H9 (cell line): ENCODE measurements around the gene OR2H1. TPM values are rescaled to one million over a fixed set of nuclear protein-coding genes. Genes with fewer than 3 reads are reported as not detected.

ENCODE experiments used
- DNase-seq: peaks from one replicate; pipeline ENCODE4 v3.0.0-alpha.2; 2017
- H2AFZ ChIP-seq: one replicate; pipeline ENCODE4 v1.6.1; 2013; ENCODE audit warnings: mild to moderate bottlenecking, low read length, control low read depth, moderate library complexity
- H2AK5ac ChIP-seq: 2 replicates; pipeline ENCODE4 v1.6.1; 2013; ENCODE audit warnings: low read length, control low read depth, mixed read lengths; ENCODE audit not compliant: insufficient read length
- H2BK120ac ChIP-seq: one replicate; pipeline ENCODE4 v1.6.1; 2013; ENCODE audit warnings: low read depth, mild to moderate bottlenecking, low read length, control low read depth, inconsistent platforms; ENCODE audit not compliant: poor library complexity, severe bottlenecking
- H2BK12ac ChIP-seq: 2 replicates; pipeline ENCODE4 v1.6.1; 2013; ENCODE audit warnings: low read length, control low read depth, mixed read lengths, low read depth; ENCODE audit not compliant: insufficient read length
- H2BK15ac ChIP-seq: 2 replicates; pipeline ENCODE4 v1.6.1; 2013; ENCODE audit warnings: low read depth, low read length, control low read depth
- H2BK20ac ChIP-seq: one replicate; pipeline ENCODE4 v1.6.1; 2013; ENCODE audit warnings: low read depth, mild to moderate bottlenecking, low read length, control low read depth, inconsistent platforms; ENCODE audit not compliant: poor library complexity, severe bottlenecking
- H2BK5ac ChIP-seq: 2 replicates; pipeline ENCODE4 v1.6.1; 2013; ENCODE audit warnings: low read length, control low read depth, mixed read lengths; ENCODE audit not compliant: insufficient read length
- H3K14ac ChIP-seq: 2 replicates; pipeline ENCODE4 v1.6.1; 2013; ENCODE audit warnings: low read length, control low read depth; ENCODE audit not compliant: insufficient read depth
- H3K18ac ChIP-seq: 2 replicates; pipeline ENCODE4 v1.6.1; 2013; ENCODE audit warnings: low read depth, mild to moderate bottlenecking, mixed read lengths, low read length, control low read depth; ENCODE audit not compliant: insufficient read length
- H3K23ac ChIP-seq: 2 replicates; pipeline ENCODE4 v1.6.1; 2013; ENCODE audit warnings: low read length, control low read depth, mixed read lengths, low read depth; ENCODE audit not compliant: insufficient read length
- H3K23me2 ChIP-seq: 2 replicates; pipeline ENCODE4 v1.6.1; 2013; ENCODE audit warnings: low read depth, mild to moderate bottlenecking, mixed read lengths, low read length, control low read depth; ENCODE audit not compliant: insufficient read length, poor library complexity, severe bottlenecking
- H3K27ac ChIP-seq: 2 replicates; pipeline ENCODE4 v1.5.1; 2013; ENCODE audit warnings: low read length, control low read depth, mixed read lengths, low read depth; ENCODE audit not compliant: insufficient read length
- H3K27me3 ChIP-seq: 2 replicates; pipeline ENCODE4 v1.6.1; 2013; ENCODE audit warnings: low read length, control low read depth, inconsistent platforms; ENCODE audit not compliant: insufficient read depth
- H3K4ac ChIP-seq: 2 replicates; pipeline ENCODE4 v1.6.1; 2013; ENCODE audit warnings: low read depth, mild to moderate bottlenecking, control low read depth, inconsistent platforms, low read length, moderate library complexity
- H3K4me1 ChIP-seq: 2 replicates; pipeline ENCODE4 v1.6.1; 2013; ENCODE audit warnings: low read length, control low read depth, inconsistent platforms; ENCODE audit not compliant: insufficient read depth
- H3K4me2 ChIP-seq: 2 replicates; pipeline ENCODE4 v1.6.1; 2013; ENCODE audit warnings: low read length, control low read depth, mixed read lengths; ENCODE audit not compliant: insufficient read length, insufficient read depth
- H3K56ac ChIP-seq: 2 replicates; pipeline ENCODE4 v1.6.1; 2013; ENCODE audit warnings: low read depth, mild to moderate bottlenecking, mixed read lengths, low read length, control low read depth; ENCODE audit not compliant: insufficient read length
- H3K79me1 ChIP-seq: 2 replicates; pipeline ENCODE4 v1.6.1; 2013; ENCODE audit warnings: low read depth, mild to moderate bottlenecking, moderate library complexity, low read length, control low read depth, inconsistent platforms; ENCODE audit not compliant: insufficient read depth, poor library complexity, severe bottlenecking
- H3K79me2 ChIP-seq: 2 replicates; pipeline ENCODE4 v1.6.1; 2013; ENCODE audit warnings: low read length, control low read depth, inconsistent platforms; ENCODE audit not compliant: insufficient read depth
- H3K9ac ChIP-seq: 2 replicates; pipeline ENCODE4 v1.6.1; 2013; ENCODE audit warnings: low read length, control low read depth, mixed read lengths; ENCODE audit not compliant: insufficient read length; ENCODE audit errors: extremely low read depth
- H3K9me3 ChIP-seq: one replicate; pipeline ENCODE4 v1.6.1; 2013; ENCODE audit warnings: low read depth, low read length, inconsistent platforms; ENCODE audit not compliant: control insufficient read depth
- H3T11ph ChIP-seq: one replicate; pipeline ENCODE4 v1.6.1; 2013; ENCODE audit warnings: mild to moderate bottlenecking, low read length, control low read depth, inconsistent platforms
- H4K20me1 ChIP-seq: one replicate; pipeline ENCODE4 v1.6.1; 2013; ENCODE audit not compliant: control insufficient read depth, insufficient read length, insufficient read depth
- H4K5ac ChIP-seq: 2 replicates; pipeline ENCODE4 v1.6.1; 2013; ENCODE audit warnings: low read depth, mild to moderate bottlenecking, mixed read lengths, low read length, control low read depth; ENCODE audit not compliant: insufficient read length
- H4K8ac ChIP-seq: replicated peaks from 2 replicates; pipeline ENCODE4 v1.6.1; 2013; ENCODE audit warnings: low read length, control low read depth, mixed read lengths, low read depth; ENCODE audit not compliant: insufficient read length
- H4K91ac ChIP-seq: 2 replicates; pipeline ENCODE4 v1.6.1; 2013; ENCODE audit warnings: low read depth, mild to moderate bottlenecking, moderate library complexity, mixed read lengths, low read length, control low read depth; ENCODE audit not compliant: insufficient read length
- H3K27ac Mint-ChIP-seq, 3 experiments: 2 replicates in 2 of 3; 3 replicates in 1 of 3; pipeline ENCODE4 v1.8.0; 2020 to 2021; ENCODE audit warnings: mixed read lengths in 3 of 3, mild to moderate bottlenecking in 1 of 3, moderate library complexity in 1 of 3
- H3K27me3 Mint-ChIP-seq: 2 replicates; pipeline ENCODE4 v1.8.0; 2021; ENCODE audit warnings: low read depth, mild to moderate bottlenecking, moderate library complexity, mixed read lengths
- H3K36me3 Mint-ChIP-seq, 3 experiments: 2 replicates in 2 of 3; 3 replicates in 1 of 3; pipeline ENCODE4 v1.8.0; 2020 to 2021; ENCODE audit warnings: low read depth in 3 of 3, mixed read lengths in 3 of 3; ENCODE audit not compliant: insufficient read depth in 1 of 3
- H3K4me1 Mint-ChIP-seq, 2 experiments: 2 replicates each; pipeline ENCODE4 v1.8.0; 2020; ENCODE audit warnings: mixed read lengths in 2 of 2
- H3K4me3 Mint-ChIP-seq, 2 experiments: 2 replicates in 1 of 2; 3 replicates in 1 of 2; pipeline ENCODE4 v1.8.0; 2020 to 2021; ENCODE audit warnings: mild to moderate bottlenecking in 2 of 2, mixed read lengths in 2 of 2, moderate library complexity in 1 of 2
- H3K9me3 Mint-ChIP-seq, 2 experiments: 2 replicates in 1 of 2; 3 replicates in 1 of 2; pipeline ENCODE4 v1.8.0; 2020; ENCODE audit warnings: mild to moderate bottlenecking in 2 of 2, mixed read lengths in 2 of 2, moderate library complexity in 1 of 2
- WGBS: extraction: QIAGEN DNeasy Blood & Tissue Kit; methylation state at CpG from one replicate; pipeline ENCODE4 v1.1.7; 2013; ENCODE audit warnings: missing lambda C conversion rate, low lambda C conversion rate, mixed read lengths; ENCODE audit not compliant: insufficient read length; ENCODE audit errors: extremely low coverage; 5-methylcytosine and 5-hydroxymethylcytosine counted together
- total RNA-seq: library from RNA; stranded (reverse); gene quantifications from 2 replicates; pipeline ENCODE4 v1.2.1, GENCODE V29; 2021
- TF ChIP-seq, protein P1 (sequence below): fragments of 200-600 bp; sonication (generic); conservative IDR thresholded peaks from 3 replicates; pipeline ENCODE4 v1.8.0; 2021; ENCODE audit warnings: antibody characterized with exemption, mild to moderate bottlenecking

The OR2H1 gene
- total RNA-seq, 1 experiment from 2014 or later = not detected

DNA sequence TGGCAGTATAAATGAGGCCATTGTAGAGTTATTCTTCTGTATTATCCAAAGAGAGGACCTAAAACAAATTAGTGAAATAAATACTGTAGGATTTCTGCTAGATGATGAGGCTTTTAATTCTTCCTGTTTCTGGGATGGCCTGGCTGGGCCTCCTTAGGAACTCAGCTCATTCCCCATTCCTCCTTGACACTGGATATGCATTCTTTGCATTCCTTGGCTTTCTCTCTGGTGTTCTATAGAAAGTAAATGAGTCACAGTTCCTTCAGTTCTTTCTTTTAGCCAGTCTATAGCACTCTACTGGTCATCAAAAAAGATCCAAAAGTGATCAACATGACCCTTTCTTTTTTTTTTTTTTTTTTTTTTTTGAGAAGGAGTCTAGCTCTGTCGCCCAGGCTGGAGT is 9.3 kb upstream of the OR2H1 start:
- Histone ChIP-seq H3K79me2 (no peaks in the 10 kb centered on the region), H4K8ac (no peak overlapping the region), H3K18ac (no peak overlapping the region), H2BK15ac (no peak overlapping the region), H4K91ac (no peak overlapping the region), H3T11ph (no peak overlapping the region), H3K14ac (no peak overlapping the region), H3K4ac (no peak overlapping the region), H3K9ac (no peak overlapping the region), H3K27ac (no peak overlapping the region), H4K5ac (no peak overlapping the region), H3K4me2 (no peak overlapping the region), H2AFZ (no peak overlapping the region), H3K4me1 (peaks cover 6% of the 10 kb centered on the region; the same call in 1 of the 2 replicates), H2AK5ac (no peak overlapping the region), H4K20me1 (no peaks in the 10 kb centered on the region), H3K27me3 (no peaks in the 10 kb centered on the region), H3K79me1 (no peaks in the 10 kb centered on the region), H2BK20ac (no peak overlapping the region), H3K9me3 (no peaks in the 10 kb centered on the region), H2BK5ac (no peak overlapping the region), H3K23me2 (no peaks in the 10 kb centered on the region), H2BK120ac (no peak overlapping the region), H2BK12ac (no peak overlapping the region), H3K56ac (no peak overlapping the region), H3K23ac (no peak overlapping the region)
- no peak overlapping the region; a peak in 1 of 7 replicates for H3K27ac Mint-ChIP-seq
- TF ChIP-seq, protein P1, sequence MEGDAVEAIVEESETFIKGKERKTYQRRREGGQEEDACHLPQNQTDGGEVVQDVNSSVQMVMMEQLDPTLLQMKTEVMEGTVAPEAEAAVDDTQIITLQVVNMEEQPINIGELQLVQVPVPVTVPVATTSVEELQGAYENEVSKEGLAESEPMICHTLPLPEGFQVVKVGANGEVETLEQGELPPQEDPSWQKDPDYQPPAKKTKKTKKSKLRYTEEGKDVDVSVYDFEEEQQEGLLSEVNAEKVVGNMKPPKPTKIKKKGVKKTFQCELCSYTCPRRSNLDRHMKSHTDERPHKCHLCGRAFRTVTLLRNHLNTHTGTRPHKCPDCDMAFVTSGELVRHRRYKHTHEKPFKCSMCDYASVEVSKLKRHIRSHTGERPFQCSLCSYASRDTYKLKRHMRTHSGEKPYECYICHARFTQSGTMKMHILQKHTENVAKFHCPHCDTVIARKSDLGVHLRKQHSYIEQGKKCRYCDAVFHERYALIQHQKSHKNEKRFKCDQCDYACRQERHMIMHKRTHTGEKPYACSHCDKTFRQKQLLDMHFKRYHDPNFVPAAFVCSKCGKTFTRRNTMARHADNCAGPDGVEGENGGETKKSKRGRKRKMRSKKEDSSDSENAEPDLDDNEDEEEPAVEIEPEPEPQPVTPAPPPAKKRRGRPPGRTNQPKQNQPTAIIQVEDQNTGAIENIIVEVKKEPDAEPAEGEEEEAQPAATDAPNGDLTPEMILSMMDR = no peak
- H3K4me3 Mint-ChIP-seq = no peak overlapping the region
- H3K4me1 Mint-ChIP-seq = peaks cover 20 to 22% of the 10 kb centered on the region in 2 experiments
- WGBS = no CpG with 5 or more reads among the region's 1 CpG
- no peaks in the 10 kb centered on the region; the same call in 1 of the 2 replicates for H3K27me3 Mint-ChIP-seq
- no peak for DNase-seq
- peaks cover 13 to 15% of the 10 kb centered on the region in 2 experiments for H3K9me3 Mint-ChIP-seq
- peaks cover 0 to 20% (median 6%) of the 10 kb centered on the region in 3 experiments; a peak in 4 of 7 replicates for H3K36me3 Mint-ChIP-seq
